Germinal center (tissue), 1 donor: ENCODE data around the gene RPH3AL.
"Not testable (repeated sequence)": the region's sequence is repeated elsewhere in the genome, so short reads cannot be mapped to it uniquely, and the experiment has no call there.

Experiments
- DNase-seq: peaks from one replicate; pipeline ENCODE4 v3.0.0; 2012; ENCODE audit warnings: mixed read lengths, low spot score

Gene RPH3AL

DNA sequence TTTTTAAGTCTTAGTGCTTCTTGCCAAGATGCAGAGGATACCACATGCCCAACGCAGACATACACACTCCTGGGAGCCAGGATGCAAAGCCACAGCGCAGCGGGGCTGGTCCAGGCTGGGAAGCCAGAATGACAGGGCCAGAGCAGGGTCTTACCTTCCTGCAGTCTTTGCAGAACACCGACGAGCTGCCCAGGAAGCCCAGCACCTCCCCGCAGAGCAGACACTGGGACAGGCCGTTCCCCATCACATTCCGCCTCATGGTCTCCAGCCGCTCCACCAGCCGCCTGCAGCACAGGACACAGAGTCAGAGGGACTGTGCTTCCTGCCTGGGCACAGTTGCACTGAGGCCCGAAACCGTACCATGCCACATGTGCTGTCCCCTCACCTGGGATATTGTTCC lies 33.3 kb downstream of the RPH3AL start:
- DNase-seq, result no peak

DNA sequence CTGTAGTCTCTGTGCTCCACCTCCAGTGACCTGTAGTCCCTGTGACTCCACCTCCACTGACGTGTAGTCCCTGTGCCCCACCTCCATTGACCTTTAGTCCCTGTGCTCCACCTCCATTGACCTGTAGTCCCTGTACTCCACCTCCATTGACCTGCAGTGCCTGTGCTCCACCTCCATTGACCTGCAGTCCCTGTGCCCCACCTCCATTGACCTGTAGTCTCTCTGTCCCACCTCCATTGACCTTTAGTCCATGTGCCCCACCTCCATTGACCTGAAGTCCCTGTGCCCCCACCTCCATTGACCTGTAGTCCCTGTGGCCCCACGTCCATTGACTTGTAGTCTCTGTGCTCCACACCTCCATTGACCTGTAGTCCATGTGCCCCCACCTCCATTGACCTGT lies 35.5 kb downstream of the RPH3AL start:
- DNase-seq, result not testable (repeated sequence)

DNA sequence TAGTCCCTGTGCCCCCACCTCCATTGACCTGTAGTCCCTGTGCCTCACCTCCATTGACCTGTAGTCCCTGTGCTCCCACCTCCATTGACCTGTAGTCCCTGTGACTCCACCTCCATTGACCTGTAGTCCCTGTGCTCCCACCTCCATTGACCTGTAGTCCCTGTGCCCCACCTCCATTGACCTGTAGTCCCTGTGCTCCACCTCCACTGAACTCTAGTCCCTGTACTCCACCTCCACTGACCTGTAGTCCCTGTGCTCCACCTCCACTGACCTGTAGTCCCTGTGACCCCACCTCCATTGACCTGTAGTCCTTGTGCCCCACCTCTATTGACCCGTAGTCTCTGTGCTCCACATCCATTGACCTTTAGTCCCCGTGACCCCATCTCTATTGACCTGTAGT lies 37.2 kb downstream of the RPH3AL start:
- DNase-seq, result not testable (repeated sequence)

DNA sequence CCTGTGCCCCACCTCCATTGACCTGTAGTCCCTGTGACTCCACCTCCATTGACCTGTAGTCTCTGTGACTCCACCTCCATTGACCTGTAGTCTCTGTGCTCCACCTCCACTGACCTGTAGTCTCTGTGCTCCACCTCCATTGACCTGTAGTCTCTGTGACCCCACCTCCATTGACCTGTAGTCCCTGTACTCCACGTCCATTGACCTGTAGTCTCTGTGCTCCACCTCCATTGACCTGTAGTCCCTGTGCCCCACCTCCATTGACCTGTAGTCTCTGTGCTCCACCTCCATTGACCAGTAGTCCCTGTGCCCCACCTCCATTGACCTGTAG lies 38.0 kb downstream of the RPH3AL start:
- not testable (repeated sequence) for DNase-seq

DNA sequence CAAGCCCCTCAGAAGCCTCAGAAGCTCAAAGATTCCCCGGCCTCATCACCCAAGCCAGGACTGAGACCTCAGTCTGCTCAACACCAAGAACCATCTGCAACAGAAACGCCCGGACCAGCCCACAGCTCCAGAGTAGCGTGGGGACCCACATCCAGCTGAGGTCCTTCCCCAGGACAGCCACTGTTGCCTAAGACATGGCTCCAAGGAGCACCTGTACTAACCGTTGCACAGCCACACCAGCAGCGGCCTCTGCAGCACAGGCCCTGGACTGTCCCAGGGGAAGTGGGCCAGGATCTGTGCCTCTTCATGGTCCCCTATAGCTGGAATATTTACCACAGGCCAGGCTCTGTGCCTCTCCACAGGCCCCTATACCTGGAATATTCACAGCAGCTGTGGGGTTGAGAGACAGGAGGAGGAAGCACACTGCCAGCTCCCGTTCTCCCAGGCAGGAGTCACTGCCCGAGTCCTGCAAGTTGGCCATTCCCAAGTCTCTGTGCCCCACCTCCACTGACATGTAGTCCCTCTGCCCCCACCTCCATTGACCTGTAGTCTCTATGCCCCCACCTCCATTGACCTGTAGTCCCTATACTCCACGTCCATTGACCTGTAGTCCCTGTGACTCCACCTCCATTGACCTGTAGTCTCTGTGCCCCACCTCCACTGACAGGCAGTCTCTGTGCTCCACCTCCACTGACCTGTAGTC lies 38.5 kb downstream of the RPH3AL start:
- DNase-seq, result no peak

DNA sequence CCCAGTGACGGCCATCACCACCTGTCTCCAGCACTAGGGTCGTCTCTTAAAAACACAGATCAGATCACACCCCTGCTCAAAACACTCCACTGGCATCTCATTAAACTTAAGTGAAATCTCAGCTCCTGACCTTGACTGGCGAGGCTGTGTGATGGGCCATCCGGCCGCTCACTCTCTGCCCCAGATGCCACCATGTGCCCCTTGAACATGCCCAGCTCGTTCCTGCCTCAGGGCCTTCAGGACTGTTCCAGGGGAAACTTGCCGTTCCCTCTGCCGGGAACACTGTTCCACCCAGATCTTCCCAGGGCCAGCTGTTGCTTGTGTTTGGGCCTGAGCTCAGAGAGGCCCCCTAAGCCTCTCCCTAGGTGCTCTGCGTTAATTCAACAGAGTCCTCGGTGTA lies 39.4 kb downstream of the RPH3AL start:
- no peak for DNase-seq

DNA sequence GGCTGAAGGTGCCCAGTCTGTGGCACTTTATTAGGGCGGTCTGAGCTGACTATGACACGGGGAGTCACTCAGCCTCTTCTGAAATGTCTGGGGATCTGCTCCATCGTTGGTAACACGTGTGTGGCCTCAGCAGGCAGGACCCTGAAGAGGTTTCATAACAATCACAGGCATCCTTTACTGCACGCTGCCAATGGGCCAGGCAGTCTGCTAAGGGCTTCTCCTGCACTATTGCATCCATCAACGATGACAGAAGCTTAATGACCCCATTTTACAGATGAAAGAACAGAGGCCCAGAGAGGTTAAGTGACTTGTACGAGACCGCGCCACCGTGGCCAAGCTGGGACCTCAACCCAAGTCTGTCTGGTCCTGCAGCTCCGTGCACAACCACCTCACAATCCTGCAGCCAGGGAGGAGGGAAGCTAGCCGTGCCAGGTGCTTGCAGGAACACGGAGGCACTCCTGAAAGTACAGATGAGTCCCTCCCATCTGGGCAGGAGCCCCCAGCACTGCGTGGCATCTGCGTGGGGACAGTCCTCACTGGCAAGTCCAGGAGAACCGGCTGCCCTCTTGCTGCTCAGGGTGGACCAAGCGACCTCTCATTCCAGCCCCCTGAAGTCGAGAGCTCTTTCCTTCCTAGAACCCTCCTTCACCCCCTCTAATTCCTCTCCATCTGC lies 40.0 kb downstream of the RPH3AL start:
- no peak for DNase-seq

DNA sequence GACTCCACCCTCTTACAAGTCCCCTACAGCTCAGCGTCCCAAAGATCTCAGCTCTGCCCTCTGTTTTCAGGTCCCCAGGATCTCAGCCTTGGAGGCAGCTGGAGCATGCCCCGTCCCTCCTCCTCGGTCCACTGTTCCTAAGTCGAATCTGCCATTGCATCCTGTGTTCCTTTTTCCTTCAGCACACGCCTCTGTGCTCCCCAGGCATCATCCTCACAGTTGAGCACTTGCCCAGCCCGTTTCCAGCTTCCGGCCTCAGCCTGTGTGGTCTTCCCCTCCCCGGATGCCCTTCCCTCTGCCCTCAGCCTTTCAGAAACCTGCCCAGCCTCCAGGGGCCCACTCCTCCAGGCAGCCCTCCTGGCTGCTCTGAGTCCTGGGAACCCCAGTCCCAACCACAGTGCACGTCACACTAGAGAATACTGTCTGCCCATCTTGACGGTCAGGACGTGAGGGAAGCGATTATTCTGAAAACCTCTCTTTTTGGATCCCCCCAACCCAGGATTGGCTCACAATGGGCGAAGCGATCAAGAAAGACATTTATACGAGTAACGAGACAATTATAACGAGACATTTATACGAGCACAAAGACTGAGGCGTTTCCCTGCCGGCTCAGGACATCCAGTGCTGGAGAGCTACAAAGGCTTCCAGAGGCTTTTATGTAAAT lies 41.4 kb downstream of the RPH3AL start:
- DNase-seq, result no peak

DNA sequence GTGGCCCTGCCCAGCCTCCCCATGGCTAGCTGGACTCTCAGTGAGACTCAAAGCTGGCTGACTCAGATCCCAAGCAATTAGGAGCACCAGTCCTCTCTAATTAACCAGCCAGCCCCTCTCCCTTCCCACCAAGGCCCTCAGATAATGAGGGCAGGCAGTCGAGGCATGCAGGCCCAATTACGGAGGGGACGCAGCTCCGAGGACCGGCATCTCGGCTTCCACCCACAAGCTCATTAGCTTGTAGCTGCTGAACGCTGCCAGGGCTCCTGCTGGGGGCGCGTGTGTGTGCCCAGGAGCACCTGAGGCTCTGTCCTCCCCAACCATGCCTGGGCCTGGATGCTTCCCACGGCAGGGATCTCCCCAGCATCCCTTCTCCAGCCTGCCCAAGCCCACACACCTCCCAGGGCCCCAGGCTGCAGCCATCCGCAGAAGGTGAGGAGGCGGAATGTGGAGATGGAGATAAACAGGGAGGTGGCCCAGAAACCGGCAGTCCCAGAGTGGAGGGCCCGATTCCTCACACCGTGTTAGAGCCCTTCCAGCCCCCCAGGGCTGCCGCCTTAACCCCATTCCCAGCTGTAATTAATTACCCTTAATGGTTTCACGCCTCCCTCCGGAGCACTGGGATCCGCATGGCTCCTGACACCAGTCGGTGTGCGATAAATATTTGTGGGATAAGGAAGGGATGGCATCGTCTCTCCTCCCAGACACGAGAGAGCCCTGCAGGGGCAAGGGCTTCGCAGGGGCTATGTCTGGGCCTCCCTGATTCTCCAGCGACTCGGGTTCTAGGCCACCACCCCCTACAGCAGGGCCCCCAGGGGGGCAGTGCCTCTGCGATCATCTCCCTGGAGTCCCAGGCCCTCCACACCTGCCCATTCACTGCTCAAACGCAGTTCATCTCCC lies 42.2 kb downstream of the RPH3AL start:
- DNase-seq, result no peak

DNA sequence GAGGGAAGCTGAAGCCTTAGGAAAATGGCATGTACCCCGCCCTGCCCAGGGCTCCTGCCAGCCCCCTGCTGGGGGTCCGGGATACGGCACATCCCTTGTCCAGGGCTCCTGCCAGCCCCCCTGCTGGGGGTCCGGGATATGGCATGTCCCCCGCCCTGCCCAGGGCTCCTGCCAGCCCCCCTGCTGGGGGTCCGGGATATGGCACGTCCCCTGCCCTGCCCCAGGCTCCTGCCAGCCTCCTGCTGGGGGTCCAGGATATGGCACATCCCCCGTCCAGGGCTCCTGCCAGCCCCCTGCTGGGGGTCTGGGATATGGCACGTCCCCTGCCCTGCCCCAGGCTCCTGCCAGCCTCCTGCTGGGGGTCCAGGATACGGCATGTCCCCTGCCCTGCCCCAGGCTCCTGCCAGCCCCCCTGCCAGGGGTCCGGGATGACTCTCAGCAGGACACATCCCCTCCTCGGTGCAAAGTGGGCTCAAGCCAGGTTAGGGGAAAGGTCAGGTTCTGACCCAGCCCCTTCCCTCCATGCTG lies 43.2 kb downstream of the RPH3AL start:
- peak; percentile 64 for DNase-seq

DNA sequence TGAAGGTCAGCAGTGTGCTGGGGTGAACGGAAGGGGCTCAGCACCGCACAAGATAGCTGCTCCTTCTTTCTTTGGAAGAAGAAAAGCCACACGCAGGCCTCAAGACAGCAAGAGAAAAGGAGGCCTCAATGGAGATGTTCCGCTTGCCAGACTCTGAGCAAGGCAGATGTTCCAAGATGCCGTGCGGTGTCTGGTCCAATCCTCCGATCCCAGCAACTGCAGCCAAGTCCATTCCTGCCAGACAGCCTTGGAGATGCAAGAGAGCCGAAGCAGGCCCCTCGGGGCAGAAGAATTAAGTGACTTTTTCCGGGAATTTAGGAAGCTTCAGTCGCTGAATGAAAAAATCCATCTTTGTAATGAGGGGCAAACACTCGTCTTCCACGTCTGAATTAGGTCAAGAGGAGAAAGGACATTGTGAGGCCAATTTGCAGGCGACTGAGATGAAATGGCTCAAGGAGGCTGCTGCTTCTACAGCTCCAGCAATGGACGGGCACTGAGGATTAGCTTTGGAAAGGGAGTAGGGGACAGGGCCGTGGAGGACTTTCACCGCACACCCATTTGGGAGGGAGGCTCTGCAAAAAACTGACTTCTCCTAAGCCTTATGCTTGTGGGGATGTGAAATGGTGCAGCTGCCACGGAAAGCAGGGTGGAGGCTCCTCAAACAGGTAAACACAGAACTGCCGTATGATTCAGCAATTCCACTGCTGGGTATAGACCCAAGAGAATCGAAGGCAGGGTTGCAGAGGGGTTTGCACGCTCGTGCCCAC lies 44.7 kb downstream of the RPH3AL start:
- DNase-seq, result no peak

DNA sequence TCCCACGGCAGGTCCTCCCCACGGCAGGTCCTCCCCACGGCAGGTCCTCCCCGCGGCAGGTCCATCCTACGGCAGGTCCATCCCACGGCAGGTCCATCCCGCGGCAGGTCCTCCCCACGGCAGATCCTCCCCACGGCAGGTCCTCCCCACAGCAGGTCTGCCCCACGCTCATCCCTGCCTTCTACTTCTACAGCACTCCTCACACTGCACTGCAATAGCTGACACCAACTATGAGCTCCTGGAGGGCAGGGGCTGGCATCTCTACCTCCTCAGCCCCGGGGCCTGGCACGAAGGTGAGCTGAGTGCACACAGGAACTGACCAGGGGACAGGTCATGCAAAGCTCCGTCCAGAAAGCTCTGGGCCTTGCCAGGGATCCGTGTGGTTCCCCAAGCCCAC lies 45.3 kb downstream of the RPH3AL start:
- no peak for DNase-seq

DNA sequence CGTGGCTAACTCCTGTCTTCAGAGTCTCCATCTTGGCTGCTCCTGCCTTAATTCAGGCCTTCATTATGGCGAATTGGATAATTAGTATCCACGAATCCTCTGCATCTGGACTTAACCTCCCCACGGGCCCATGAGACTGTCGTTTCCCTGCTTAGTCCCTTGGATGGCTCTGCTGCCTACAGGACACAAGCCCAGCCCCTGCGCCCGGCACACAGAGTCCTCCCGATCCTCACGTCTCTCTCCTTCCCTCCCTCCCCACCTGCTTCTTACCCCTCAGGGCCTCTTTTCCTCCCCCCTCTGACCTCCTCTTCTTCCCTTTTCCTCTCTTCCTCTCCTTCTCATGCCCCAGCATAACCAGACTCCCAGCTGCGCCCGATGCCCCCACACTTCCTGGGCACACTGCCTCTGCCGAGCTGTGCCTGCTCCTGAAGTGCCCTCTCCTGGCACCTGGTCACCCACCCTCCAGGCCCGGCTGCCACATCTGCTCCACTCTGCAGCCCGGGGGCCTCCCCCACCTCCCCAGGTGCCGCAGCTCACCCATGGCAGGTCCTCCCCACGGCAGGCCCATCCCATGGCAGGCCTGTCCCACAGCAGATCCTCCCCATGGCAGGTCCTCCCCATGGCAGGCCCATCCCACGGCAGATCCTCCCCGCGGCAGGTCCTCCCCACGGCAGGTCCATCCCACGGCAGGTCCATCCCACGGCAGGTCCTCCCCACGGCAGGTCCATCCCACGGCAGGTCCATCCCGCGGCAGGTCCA lies 45.9 kb downstream of the RPH3AL start:
- DNase-seq, result no peak

DNA sequence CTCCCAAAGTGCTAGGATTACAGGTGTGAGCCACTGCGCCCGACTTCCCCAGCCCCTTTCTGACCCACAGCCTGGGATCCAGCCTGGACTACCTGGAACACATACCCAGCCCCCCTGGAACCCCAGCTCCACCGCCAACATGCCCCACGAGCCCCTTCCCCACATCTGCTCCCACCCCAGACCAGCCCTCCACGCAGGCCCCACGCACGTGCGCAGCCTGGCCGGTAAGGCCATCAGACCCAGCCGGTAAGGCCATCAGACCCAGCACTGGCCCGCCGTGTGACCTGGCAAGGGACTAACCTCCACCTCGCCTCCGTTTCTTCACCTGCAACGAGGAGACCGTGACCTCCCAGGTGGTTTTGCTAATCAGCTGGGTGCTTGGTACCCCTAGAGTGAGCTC lies 46.5 kb downstream of the RPH3AL start:
- DNase-seq, result no peak

DNA sequence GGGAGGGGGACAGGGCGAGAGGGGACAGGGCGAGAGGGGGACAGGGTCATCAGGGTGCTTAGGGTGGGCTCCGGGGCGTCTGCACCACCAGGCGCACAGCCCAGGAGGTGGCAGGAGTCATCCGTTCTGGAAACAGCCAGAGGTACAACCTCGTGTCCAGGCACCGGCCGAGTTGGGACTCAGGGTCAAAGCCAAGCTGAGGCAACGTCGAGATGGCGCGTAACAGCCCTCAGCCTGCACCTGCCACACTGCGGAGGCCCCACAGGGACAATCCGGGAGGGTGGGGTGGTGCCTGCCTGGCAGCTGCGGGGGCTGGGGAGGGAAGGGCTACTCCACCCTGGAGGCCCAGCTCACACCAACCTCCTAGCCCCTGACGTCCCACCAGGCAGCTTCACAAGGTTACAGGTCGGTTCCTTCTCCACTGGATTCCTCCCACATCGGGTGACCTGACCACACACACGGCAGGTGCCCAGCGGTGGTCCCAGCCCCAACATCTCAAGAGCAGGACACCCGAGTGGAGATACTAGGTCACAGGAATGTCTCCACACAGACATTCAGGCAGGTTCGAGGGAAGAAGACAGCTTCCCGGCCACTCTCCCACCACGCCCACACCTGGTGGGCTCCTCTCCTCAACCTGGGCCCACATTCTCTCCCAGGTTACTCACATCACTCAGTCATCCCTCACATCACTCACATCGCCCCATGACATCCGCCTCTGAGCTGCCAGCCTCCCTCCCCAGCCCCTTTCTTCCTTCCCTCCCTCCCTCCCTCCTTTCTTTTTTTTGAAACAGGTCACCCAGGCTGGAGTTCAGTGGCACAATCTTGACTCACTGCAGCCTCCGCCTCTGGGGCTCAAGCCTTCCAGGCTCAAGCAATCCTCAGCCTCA lies 47.3 kb downstream of the RPH3AL start:
- DNase-seq, result no peak

DNA sequence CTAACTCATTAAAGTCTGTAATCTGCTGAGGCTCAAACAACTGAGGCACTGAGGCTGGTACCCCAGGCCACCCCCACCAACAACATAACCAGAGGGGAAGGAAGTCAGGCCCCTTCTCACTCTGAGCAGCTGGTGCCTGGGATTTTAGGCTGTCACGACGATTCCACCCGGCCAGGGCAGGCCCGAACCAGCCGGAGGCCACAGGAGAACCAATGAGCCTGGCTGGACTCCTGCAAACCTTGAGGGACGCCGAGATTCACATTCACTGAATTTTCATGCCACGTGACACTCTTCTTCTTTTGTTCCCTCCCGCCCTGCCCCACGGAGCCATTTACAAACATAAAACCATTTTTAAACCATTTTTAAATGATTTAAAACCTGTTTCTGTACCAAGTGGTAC lies 48.1 kb downstream of the RPH3AL start:
- no peak for DNase-seq

DNA sequence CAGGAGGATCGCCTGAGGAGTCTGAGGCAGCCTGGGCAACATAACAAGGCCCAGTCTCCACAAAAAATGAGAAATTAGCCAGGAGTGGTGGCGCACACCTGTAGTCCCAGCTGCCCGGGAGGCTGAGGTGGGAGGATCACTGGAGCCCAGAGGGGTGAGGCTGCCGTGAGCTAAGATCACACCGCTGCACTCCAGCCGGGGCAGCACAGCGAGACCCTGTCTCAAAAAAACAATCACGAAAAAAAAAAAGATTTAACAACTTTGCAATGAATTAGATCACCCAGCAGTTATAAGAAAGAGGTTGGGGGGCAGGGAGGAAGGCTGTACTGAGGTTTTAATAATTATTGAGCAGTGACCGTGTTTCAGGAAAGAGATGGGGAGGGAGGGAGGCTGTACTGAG lies 49.4 kb downstream of the RPH3AL start:
- no peak for DNase-seq

DNA sequence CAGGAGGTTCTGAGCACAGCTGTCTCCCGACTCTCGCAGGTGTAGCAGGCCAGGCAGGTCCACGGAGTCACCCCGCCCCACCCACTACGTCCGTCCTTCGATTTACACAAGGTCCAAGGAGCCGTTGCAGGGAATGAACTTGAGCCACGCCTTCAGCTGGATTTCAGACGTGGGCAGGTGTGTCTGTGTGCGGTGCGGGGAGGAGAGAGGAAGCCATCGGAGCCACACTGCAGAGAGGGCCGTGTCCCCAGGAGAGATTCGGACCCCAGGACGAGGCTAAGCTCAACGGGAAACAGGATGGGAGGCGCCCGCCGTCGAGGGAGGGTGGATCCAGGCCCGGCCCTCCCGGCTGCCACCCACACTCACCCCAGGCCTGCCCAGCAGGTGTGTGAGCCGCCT lies 50.3 kb downstream of the RPH3AL start:
- DNase-seq, result no peak

DNA sequence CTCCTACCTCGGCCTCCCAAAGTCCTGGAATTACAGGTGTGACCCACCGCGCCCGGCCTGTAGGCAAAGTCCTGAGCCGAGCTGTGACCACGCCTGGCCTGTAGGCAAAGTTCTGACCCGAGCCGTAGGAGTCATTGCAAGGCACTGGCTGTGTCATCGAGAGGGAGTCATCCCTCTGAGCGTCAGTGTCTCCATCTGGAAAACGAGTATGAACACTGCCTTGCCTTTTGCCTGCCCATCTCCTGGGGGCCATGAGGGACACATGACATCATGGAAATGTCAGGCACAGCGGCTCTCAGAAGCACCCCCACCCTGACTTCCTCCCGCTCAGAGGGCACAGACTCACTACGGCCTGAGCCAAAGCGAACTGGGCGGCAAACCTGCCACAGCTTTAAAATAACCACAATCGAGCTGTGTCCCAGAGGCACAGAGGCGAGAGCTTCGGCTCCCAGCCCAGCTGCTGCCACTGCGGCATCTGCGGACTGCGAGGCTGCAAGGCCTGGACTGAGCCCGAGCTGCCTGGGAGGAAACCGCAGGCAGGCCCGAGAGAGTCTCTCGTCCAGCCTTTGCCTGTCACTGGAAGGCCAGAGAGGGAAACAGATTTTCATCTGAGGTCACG lies 50.8 kb downstream of the RPH3AL start:
- no peak for DNase-seq
